Neuronal stem cell (in vitro differentiated cells): ENCODE data around the gene FNDC1.

Experiments
- DNase-seq: peaks from one replicate; pipeline ENCODE4 v3.0.0-alpha.2; 2013; ENCODE audit warnings: low spot score
- H2AFZ ChIP-seq: one replicate; pipeline ENCODE4 v1.6.1; 2013; ENCODE audit warnings: mild to moderate bottlenecking, low read length, inconsistent platforms
- H2AK5ac ChIP-seq: 2 replicates; pipeline ENCODE4 v1.6.1; 2013; ENCODE audit warnings: low read depth, mild to moderate bottlenecking, inconsistent platforms, low read length, moderate library complexity, mixed read lengths
- H2BK120ac ChIP-seq: 2 replicates; pipeline ENCODE4 v1.6.1; 2013; ENCODE audit warnings: low read depth, mild to moderate bottlenecking, inconsistent platforms, low read length, moderate library complexity, mixed read lengths
- H2BK12ac ChIP-seq: one replicate; pipeline ENCODE4 v1.6.1; 2013; ENCODE audit warnings: low read length, inconsistent platforms
- H2BK15ac ChIP-seq: 2 replicates; pipeline ENCODE4 v1.6.1; 2013; ENCODE audit warnings: mild to moderate bottlenecking, low read length, inconsistent platforms, mixed read lengths
- H2BK5ac ChIP-seq: one replicate; pipeline ENCODE4 v1.6.1; 2013; ENCODE audit warnings: inconsistent platforms, mild to moderate bottlenecking, low read length, moderate library complexity
- H3K14ac ChIP-seq: one replicate; pipeline ENCODE4 v1.6.1; 2013; ENCODE audit warnings: low read length, inconsistent platforms
- H3K18ac ChIP-seq: 2 replicates; pipeline ENCODE4 v1.6.1; 2013; ENCODE audit warnings: low read length, inconsistent platforms
- H3K23ac ChIP-seq: 2 replicates; pipeline ENCODE4 v1.6.1; 2013; ENCODE audit warnings: low read depth, mild to moderate bottlenecking, mixed read lengths, low read length, inconsistent platforms; ENCODE audit not compliant: poor library complexity
- H3K27ac ChIP-seq: replicated peaks from 3 replicates; pipeline ENCODE4 v1.5.1; 2013; ENCODE audit warnings: low read length, inconsistent platforms
- H3K27me3 ChIP-seq, 3 experiments: 2 replicates each; pipeline ENCODE4 v1.6.1; 2013; ENCODE audit warnings: low read length in 3 of 3, mild to moderate bottlenecking in 2 of 3, inconsistent platforms in 1 of 3, low read depth in 1 of 3, mixed read lengths in 1 of 3, moderate library complexity in 1 of 3; ENCODE audit not compliant: control insufficient read depth in 3 of 3, insufficient read depth in 3 of 3
- H3K36me3 ChIP-seq, 2 donors: replicated peaks in 1 of 2; 2 replicates each; pipeline ENCODE4 v1.6.1; 2013; ENCODE audit warnings: low read length in 2 of 2; ENCODE audit not compliant: control insufficient read depth in 2 of 2, insufficient read depth in 2 of 2
- H3K4ac ChIP-seq: 2 replicates; pipeline ENCODE4 v1.6.1; 2013; ENCODE audit warnings: inconsistent platforms, mild to moderate bottlenecking, low read length, moderate library complexity
- H3K4me1 ChIP-seq, 2 donors: 1 replicate in 1 of 2; 2 replicates in 1 of 2; pipeline ENCODE4 v1.6.1; 2013; ENCODE audit warnings: low read length in 2 of 2, low read depth in 1 of 2; ENCODE audit not compliant: control insufficient read depth in 2 of 2, insufficient read depth in 1 of 2
- H3K4me2 ChIP-seq: one replicate; pipeline ENCODE4 v1.6.1; 2013; ENCODE audit warnings: mild to moderate bottlenecking, low read length, inconsistent platforms; ENCODE audit not compliant: insufficient read depth, poor library complexity, severe bottlenecking
- H3K4me3 ChIP-seq, 2 donors: 2 replicates each; pipeline ENCODE4 v1.5.1; 2013; ENCODE audit warnings: low read length in 2 of 2, mild to moderate bottlenecking in 2 of 2, inconsistent platforms in 1 of 2, moderate library complexity in 1 of 2
- H3K79me1 ChIP-seq: one replicate; pipeline ENCODE4 v1.6.1; 2013; ENCODE audit warnings: low read depth, mild to moderate bottlenecking, inconsistent platforms, low read length, moderate library complexity
- H3K9ac ChIP-seq: one replicate; pipeline ENCODE4 v1.6.1; 2013; ENCODE audit warnings: mild to moderate bottlenecking, low read depth, low read length, inconsistent platforms; ENCODE audit not compliant: poor library complexity
- H3K9me3 ChIP-seq, 2 donors: replicated peaks in 1 of 2; 2 replicates each; pipeline versions ENCODE3 to v1.6.1; 2013; ENCODE audit warnings: low read length in 2 of 2, mild to moderate bottlenecking in 2 of 2, inconsistent platforms in 1 of 2, low read depth in 1 of 2, mixed read lengths in 1 of 2, moderate library complexity in 1 of 2; ENCODE audit not compliant: control insufficient read depth in 2 of 2, insufficient read depth in 1 of 2
- H4K8ac ChIP-seq: one replicate; pipeline ENCODE4 v1.6.1; 2013; ENCODE audit warnings: low read depth, mild to moderate bottlenecking, inconsistent platforms, low read length, moderate library complexity
- H4K91ac ChIP-seq: one replicate; pipeline ENCODE4 v1.6.1; 2013; ENCODE audit warnings: low read length, low read depth, mild to moderate bottlenecking, inconsistent platforms; ENCODE audit not compliant: poor library complexity
- WGBS, 2 donors: extraction: QIAGEN DNeasy Blood & Tissue Kit; methylation state at CpG; one replicate each; pipeline ENCODE4 v1.1.7; 2013; ENCODE audit warnings: missing lambda C conversion rate in 2 of 2, mixed read lengths in 1 of 2; ENCODE audit not compliant: insufficient read length in 2 of 2, insufficient replicate concordance in 1 of 2; ENCODE audit errors: extremely low coverage in 2 of 2; 5-methylcytosine and 5-hydroxymethylcytosine counted together

Gene FNDC1

DNA sequence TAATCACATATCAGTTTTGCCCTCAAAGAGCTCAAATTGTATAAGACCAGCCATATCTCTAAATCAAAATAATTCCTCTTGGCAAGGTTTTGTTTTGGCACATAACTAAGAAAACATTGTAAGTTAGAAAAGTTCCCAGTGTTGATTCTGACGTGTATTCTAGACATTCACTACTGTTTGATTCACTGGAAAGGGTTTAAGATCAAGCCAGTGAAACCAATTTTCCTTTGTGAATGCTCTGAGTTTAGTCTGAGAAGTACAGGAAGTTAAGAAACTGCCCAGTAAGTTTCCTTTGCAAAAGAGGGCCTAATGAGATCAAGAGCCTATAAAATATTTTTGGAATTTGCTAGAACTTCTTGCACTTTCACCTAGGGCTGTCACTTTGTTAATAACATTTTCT, 143.0 kb downstream of the FNDC1 start:
- Histone ChIP-seq H3K4me1 (no peaks in the 10 kb centered on the region), H3K27me3 (no peaks in the 10 kb centered on the region), H3K9me3 (peaks cover 0 to 2% of the 10 kb centered on the region in 2 donors), H4K91ac (no peak overlapping the region), H3K79me1 (no peaks in the 10 kb centered on the region), H3K9ac (no peak overlapping the region), H4K8ac (no peak overlapping the region), H3K27ac (no peak overlapping the region), H3K23ac (no peak overlapping the region), H3K36me3 (no peaks in the 10 kb centered on the region), H2BK15ac (no peak overlapping the region), H3K14ac (no peak overlapping the region), H3K18ac (no peak overlapping the region), H2AK5ac (no peak overlapping the region), H3K4ac (no peak overlapping the region), H2BK120ac (no peak overlapping the region), H3K4me3 (no peak overlapping the region), H2BK12ac (no peak overlapping the region), H2BK5ac (no peak overlapping the region), H2AFZ (no peak overlapping the region), H3K4me2 (no peak overlapping the region)
- WGBS, 2 donors = no CpG with 5 or more reads among the region's 1 CpG
- DNase-seq = no peak

DNA sequence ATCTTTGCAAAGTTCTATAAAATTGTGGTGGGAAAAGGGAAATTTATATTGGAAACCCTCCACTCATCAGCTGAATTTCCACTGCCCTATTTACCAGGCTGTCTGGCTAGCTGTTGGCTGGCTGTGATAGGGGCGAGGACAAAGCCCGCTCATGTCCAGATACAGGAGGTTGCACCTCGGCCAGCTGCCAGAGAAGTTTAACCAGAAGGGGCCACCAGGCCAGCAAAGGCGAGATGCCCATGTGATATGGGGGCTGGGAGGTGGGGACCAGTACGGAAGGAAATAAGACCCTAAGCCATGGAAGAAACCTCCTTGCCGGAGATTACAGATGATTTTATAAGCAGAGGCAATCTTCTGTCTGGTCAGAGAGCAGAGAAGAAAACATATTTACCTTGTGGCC, 143.8 kb downstream of the FNDC1 start:
- Histone ChIP-seq H3K4me3 (no peak overlapping the region), H2AK5ac (no peak overlapping the region), H4K8ac (no peak overlapping the region), H3K27me3 (no peaks in the 10 kb centered on the region), H2BK15ac (no peak overlapping the region), H3K4me1 (no peaks in the 10 kb centered on the region), H3K9ac (no peak overlapping the region), H3K36me3 (no peaks in the 10 kb centered on the region), H3K23ac (no peak overlapping the region), H4K91ac (no peak overlapping the region), H2BK5ac (no peak overlapping the region), H3K18ac (no peak overlapping the region), H2BK120ac (no peak overlapping the region), H3K79me1 (no peaks in the 10 kb centered on the region), H3K27ac (no peak overlapping the region), H3K4ac (no peak overlapping the region), H3K14ac (no peak overlapping the region), H3K4me2 (no peak overlapping the region), H2BK12ac (no peak overlapping the region), H3K9me3 (peaks cover 0 to 2% of the 10 kb centered on the region in 2 donors), H2AFZ (no peak overlapping the region)
- DNase-seq = no peak
- no CpG with 5 or more reads among the region's 6 CpGs for WGBS, 2 donors

GRCh38 chr6:159315562-159315961, 146.4 kb downstream of the FNDC1 start:
- H3K4ac ChIP-seq = no peak overlapping the region
- no peak overlapping the region for H3K27ac ChIP-seq
- no peak overlapping the region for H2AFZ ChIP-seq
- H3K4me2 ChIP-seq = no peak overlapping the region
- H3K27me3 ChIP-seq = no peaks in the 10 kb centered on the region
- no peak overlapping the region for H2BK12ac ChIP-seq
- H2BK5ac ChIP-seq = no peak overlapping the region
- H2AK5ac ChIP-seq = no peak overlapping the region
- H3K14ac ChIP-seq = no peak overlapping the region
- H3K9ac ChIP-seq = no peak overlapping the region
- H3K18ac ChIP-seq = peak overlapping the region; percentile 58
- no peak overlapping the region for H2BK15ac ChIP-seq
- no peak overlapping the region for H3K4me3 ChIP-seq
- peak overlapping the region; percentile 71 for H3K23ac ChIP-seq
- H3K4me1 ChIP-seq = no peaks in the 10 kb centered on the region
- no peaks in the 10 kb centered on the region for H3K79me1 ChIP-seq
- H4K8ac ChIP-seq = peak overlapping the region; percentile 54
- H2BK120ac ChIP-seq = no peak overlapping the region
- no peaks in the 10 kb centered on the region for H3K36me3 ChIP-seq
- DNase-seq = no peak
- WGBS, 2 donors = no CpG with 5 or more reads among the region's 26 CpGs
- peaks cover 0 to 2% of the 10 kb centered on the region in 2 donors for H3K9me3 ChIP-seq
- no peak overlapping the region for H4K91ac ChIP-seq

GRCh38 chr6:159317430-159317829, 148.2 kb downstream of the FNDC1 start:
- peaks cover 0 to 2% of the 10 kb centered on the region in 2 donors for H3K9me3 ChIP-seq
- no peak overlapping the region for H3K23ac ChIP-seq
- H3K4me1 ChIP-seq = no peaks in the 10 kb centered on the region
- no peak overlapping the region for H3K4me2 ChIP-seq
- no peak overlapping the region for H2BK12ac ChIP-seq
- no peaks in the 10 kb centered on the region for H3K79me1 ChIP-seq
- no peak overlapping the region for H3K14ac ChIP-seq
- no peak overlapping the region for H4K8ac ChIP-seq
- no peaks in the 10 kb centered on the region for H3K36me3 ChIP-seq
- H3K9ac ChIP-seq = peak overlapping the region; percentile 7
- H2BK120ac ChIP-seq = no peak overlapping the region
- H3K18ac ChIP-seq = no peak overlapping the region
- no peak overlapping the region for H2BK5ac ChIP-seq
- H2AFZ ChIP-seq = no peak overlapping the region
- H4K91ac ChIP-seq = no peak overlapping the region
- no CpG with 5 or more reads among the region's 7 CpGs for whole genome bisulfite sequencing, 2 donors
- H2BK15ac ChIP-seq = no peak overlapping the region
- H3K27me3 ChIP-seq = no peaks in the 10 kb centered on the region
- H2AK5ac ChIP-seq = no peak overlapping the region
- H3K27ac ChIP-seq = no peak overlapping the region
- H3K4me3 ChIP-seq = no peak overlapping the region
- H3K4ac ChIP-seq = no peak overlapping the region
- no peak for DNase-seq
